TTC549 (cell line): ENCODE data around the gene DPY30.

Source experiments
- FAIRE-seq: peaks from 2 replicates; lab custom pipeline; 2012; peaks lifted over from hg19 to GRCh38; lab: Jason Lieb, UNC

Gene DPY30

GRCh38 chr2:32009516-32010256 is 29.9 kb downstream of the DPY30 start:
- FAIRE-seq, result no peak

DNA sequence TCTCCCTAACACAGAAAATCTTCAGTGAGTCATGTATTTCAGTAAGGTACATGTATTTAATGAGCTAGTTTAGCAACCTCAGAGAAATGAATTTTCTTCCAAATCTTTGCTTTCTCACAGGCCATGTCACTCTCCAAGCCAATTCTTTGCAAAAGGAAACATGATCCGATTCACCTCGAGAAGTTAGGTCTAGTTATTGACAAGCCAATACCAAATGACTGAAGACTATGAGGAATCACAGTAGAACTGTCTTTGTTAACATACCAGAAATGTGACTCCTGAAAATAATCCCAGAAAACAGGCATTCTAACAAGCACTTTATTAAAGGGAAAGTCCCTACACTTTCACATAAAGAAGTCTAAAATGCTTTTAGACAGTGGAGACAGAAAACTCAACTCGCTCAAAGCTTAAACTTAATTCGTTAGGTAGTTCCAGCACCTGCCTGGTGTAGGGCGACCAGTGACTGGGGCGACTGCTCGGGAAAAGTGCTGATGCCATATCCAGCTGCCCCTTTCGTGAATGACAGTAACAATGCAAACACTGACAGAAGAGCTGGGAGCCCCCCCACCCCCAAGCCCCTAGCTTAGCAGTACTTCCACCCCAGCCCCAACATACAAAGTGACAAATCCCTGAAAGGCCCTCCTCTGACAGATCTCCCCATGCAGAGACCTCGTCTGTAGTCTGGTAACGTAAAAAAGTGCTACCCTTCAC is 30.6 kb downstream of the DPY30 start:
- no peak for FAIRE-seq

DNA sequence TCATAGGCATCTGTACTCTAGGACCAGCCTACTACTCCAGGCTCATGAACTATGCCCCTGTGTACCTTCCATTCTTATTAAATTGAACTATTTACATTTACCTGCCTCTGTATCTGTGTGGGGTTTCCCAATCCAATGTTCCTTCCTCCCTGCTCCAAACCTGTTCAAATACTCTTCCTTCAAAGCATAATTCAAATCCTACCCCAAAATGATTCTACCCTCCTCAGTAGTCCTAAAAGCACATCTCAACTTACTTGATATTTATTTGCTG is 32.5 kb downstream of the DPY30 start:
- no peak for FAIRE-seq

- FAIRE-seq, result no peak
Measured at GRCh38 chr2:32005371-32005976, 34.1 kb downstream of the DPY30 start.

- FAIRE-seq, result no peak
Measured at GRCh38 chr2:32003791-32004190, 35.8 kb downstream of the DPY30 start.

- no peak for FAIRE-seq
Measured at GRCh38 chr2:32002406-32002805, 37.2 kb downstream of the DPY30 start.

GRCh38 chr2:31999438-31999837 is 40.2 kb downstream of the DPY30 start:
- FAIRE-seq, result no peak

DNA sequence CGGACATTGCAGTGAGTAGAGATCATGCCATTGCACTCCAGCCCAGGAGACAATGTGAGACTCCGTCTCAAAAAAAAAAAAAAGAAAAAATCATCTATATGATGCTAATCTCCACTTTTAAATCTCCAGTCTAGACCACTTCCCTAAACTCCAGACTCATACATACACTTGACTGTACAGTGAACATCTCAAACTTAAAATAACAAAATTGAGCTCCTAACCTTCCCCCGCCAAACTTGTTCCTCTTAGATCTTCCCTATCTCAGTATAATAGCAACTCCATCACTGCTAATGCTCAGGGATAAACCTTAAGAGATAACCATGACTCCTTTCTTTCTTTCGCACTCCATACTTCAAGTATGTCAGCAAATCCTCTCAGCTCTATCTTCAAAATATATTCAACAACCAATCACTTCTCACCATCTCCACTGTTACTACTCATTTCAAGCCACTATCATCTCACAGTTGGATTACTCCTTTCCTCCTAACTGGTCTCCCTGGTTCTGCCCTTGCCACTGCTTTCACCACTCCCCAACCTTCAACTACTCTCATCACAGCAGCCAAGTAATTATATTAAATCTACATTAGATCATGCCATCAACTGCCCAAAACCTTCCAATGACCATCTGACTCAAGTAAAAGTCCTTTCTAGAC is 40.7 kb downstream of the DPY30 start:
- FAIRE-seq, result no peak

DNA sequence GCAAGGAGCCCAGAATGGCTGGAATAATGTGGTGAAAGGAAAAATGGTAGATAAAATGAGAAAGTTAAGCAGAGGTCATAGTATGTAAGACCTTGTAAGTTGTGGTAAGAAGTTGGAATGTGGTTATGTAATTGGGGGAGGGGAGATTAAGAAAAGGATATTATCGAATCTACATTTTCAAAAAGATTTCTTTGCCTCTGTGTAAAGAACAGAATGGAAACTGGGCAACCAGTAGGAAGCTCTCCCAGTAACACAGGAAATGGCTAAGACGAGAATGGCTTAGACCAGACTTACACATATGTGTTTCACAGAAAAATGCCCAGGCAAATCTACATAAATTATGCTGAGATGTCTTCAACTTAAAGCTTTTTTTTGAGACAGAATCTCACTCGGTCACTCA is 42.0 kb downstream of the DPY30 start:
- FAIRE-seq, result no peak

GRCh38 chr2:31996571-31997150 is 42.9 kb downstream of the DPY30 start:
- no peak for FAIRE-seq

GRCh38 chr2:31992934-31993333 is 46.7 kb downstream of the DPY30 start:
- no peak for FAIRE-seq

- no peak for FAIRE-seq
Measured at GRCh38 chr2:31992025-31992579, 47.5 kb downstream of the DPY30 start.

DNA sequence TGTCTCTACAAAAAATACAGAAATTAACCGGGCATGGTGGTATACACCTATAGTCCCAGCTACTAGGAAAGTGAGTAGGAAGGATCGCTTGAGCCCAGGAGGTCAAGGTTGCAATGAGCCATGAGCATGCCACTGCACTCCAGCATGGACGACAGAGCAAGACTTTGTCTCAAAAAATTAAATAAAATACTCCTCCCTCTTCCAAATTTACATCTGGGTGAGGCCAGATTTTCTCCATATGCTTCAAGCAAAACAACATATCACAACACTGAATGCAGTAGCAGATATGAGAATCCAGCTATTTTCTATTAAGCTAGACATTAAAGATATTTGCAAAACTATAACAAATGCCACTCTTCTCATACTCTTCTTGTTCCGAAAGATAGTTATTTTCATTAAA is 49.7 kb downstream of the DPY30 start:
- no peak for FAIRE-seq

DNA sequence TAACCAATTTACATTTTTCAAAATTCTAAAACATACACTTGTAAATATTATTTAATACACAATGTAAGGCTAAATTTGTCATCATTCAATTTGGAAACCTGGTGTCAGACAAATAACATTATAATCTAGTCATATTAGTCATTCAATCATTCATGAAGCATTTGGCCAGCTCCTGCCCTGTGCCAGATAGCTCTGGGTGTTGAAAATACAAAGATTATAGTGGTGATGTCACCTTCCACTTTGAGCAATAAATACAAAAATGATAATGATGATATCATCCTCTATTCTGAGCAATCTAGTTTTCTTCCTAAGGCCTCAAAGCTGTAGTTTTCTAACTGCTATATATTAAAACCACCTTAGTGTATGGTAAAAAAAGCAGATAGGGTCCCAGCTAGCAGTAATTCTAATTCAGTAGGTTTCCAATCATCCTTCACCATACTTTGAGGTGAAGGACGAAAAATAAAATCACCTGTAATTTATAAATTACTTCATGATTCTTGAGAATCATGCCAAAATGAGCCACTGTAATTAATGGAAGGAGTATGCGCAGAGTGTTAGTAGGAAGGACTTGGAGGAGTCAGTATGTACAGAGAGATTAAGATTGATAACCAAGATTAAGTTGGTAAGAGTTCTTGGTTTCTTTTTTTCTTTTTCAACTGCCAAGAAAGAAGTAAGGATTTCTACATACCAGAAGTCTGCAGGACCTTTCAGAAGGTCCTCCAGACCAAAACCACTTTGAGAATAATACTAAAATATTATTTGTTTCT is 52.0 kb downstream of the DPY30 start:
- no peak for FAIRE-seq

GRCh38 chr2:31986906-31987305 is 52.7 kb downstream of the DPY30 start:
- FAIRE-seq, result no peak

- no peak for FAIRE-seq
Measured at GRCh38 chr2:31983762-31984467, 55.7 kb downstream of the DPY30 start.

GRCh38 chr2:31980674-31981356 is 58.8 kb downstream of the DPY30 start:
- FAIRE-seq, result peak; percentile 85

DNA sequence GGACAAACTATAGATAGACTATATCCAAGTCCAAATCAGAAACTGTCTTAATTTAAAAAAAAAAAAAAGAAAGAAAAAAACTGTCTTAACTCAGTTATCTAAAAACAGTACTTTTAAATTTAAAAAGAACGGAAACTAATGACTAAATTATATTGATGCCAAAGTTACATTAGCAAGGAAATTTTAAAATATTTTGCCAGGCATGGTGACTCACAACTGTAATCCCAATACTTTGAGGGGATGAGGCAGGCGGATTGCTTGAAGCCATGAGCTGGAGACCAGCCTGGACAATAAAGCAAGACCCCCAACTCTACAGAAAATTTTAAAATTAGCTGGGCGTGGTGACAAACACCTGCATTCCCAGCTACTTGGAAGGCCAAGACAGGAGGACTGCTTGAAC is 59.6 kb downstream of the DPY30 start:
- FAIRE-seq, result peak; percentile 63

- FAIRE-seq, result no peak
Measured at GRCh38 chr2:31979018-31979417, 60.6 kb downstream of the DPY30 start.

DNA sequence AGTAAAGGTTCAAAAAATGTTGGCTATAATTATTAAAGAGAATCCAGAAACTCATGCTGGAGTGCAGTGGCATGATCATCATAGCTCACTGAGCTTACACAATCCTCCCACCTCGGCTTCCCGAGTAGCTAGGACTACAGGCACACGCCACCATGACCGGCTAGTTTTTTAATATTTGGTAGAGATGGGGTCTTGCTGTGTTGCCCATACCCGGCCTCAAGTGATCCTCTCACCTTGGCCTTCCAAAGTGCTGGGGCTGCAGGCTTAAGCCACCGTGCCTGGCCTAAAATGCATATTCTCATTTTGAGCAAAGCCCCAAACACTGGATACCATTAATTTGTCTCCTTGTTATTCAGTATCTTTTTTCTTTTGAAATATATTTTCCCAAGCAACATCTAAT is 61.2 kb downstream of the DPY30 start:
- FAIRE-seq, result no peak
